MM.1S (cell line): ENCODE results near the gene DLX1.
A peak's percentile ranks its signal among the peaks of the same experiment; 100 is the strongest.
"Not testable (repeated sequence)": the region's sequence is repeated elsewhere in the genome, so short reads cannot be mapped to it uniquely, and the experiment has no call there.

Experiments
- DNase-seq: peaks from one replicate; pipeline ENCODE4 v3.0.0-alpha.2; 2015
- H2AFZ ChIP-seq: fragments of 300-600 bp; sonication (generic); 2 replicates; pipeline ENCODE4 v1.6.0; 2016; ENCODE audit warnings: antibody characterized with exemption, low read length
- H3F3A ChIP-seq: fragments of 300-600 bp; sonication (generic); 2 replicates; pipeline ENCODE4 v1.6.1; 2016; ENCODE audit warnings: mild to moderate bottlenecking, antibody characterized with exemption, low read length, moderate library complexity, mixed read lengths; ENCODE audit not compliant: insufficient read depth
- H3K27ac ChIP-seq: fragments of 300-600 bp; sonication (generic); 2 replicates; pipeline ENCODE4 v1.5.1; 2016; ENCODE audit warnings: mild to moderate bottlenecking, low read length
- H3K27me3 ChIP-seq: fragments of 300-600 bp; sonication (generic); replicated peaks from 2 replicates; pipeline ENCODE4 v1.6.0; 2016; ENCODE audit warnings: low read length; ENCODE audit not compliant: insufficient read depth
- H3K36me3 ChIP-seq: fragments of 300-600 bp; sonication (generic); replicated peaks from 2 replicates; pipeline ENCODE4 v1.6.1; 2016; ENCODE audit warnings: mild to moderate bottlenecking, low read length, mixed read lengths; ENCODE audit not compliant: insufficient read depth
- H3K4me1 ChIP-seq: fragments of 300-600 bp; sonication (generic); 2 replicates; pipeline ENCODE4 v1.6.1; 2016; ENCODE audit warnings: low read length, mixed read lengths
- H3K4me2 ChIP-seq: fragments of 300-600 bp; sonication (generic); 2 replicates; pipeline ENCODE4 v1.6.0; 2016; ENCODE audit warnings: low read depth, low read length
- H3K4me3 ChIP-seq: fragments of 300-600 bp; sonication (generic); 2 replicates; pipeline ENCODE4 v1.5.1; 2016; ENCODE audit warnings: low read length, mixed read lengths
- H3K79me2 ChIP-seq: fragments of 300-600 bp; sonication (generic); 2 replicates; pipeline ENCODE4 v1.6.1; 2016; ENCODE audit warnings: mixed run types, low read length, mixed read lengths
- H3K9ac ChIP-seq: fragments of 300-600 bp; sonication (generic); 2 replicates; pipeline ENCODE4 v1.6.1; 2016; ENCODE audit warnings: low read length, mixed read lengths
- H3K9me2 ChIP-seq: fragments of 300-600 bp; sonication (generic); replicated peaks from 2 replicates; pipeline ENCODE4 v1.6.1; 2016; ENCODE audit warnings: mild to moderate bottlenecking, low read length, mixed read lengths; ENCODE audit not compliant: insufficient read depth
- H3K9me3 ChIP-seq: fragments of 300-600 bp; sonication (generic); replicated peaks from 2 replicates; pipeline ENCODE4 v1.6.1; 2016; ENCODE audit warnings: mild to moderate bottlenecking, low read length, mixed read lengths; ENCODE audit not compliant: insufficient read depth
- H4K20me1 ChIP-seq: fragments of 300-600 bp; sonication (generic); 2 replicates; pipeline ENCODE4 v1.6.1; 2016; ENCODE audit warnings: mild to moderate bottlenecking, low read length, moderate library complexity, mixed read lengths; ENCODE audit not compliant: insufficient read depth
- EZH2 ChIP-seq: fragments of 300-600 bp; sonication (generic); optimal IDR thresholded peaks from 2 replicates; pipeline ENCODE3; 2017; ENCODE audit warnings: low read depth, mild to moderate bottlenecking, antibody characterized with exemption, low read length, mixed read lengths
- EZH2phosphoT487 ChIP-seq: fragments of 300-600 bp; sonication (generic); IDR thresholded peaks from 2 replicates; pipeline ENCODE4 v1.6.1; 2018; ENCODE audit warnings: antibody characterized with exemption, low read length
- TF ChIP-seq, protein P1 (sequence below): fragments of 300-600 bp; sonication (generic); IDR thresholded peaks from 2 replicates; pipeline ENCODE4 v1.5.1; 2016; ENCODE audit warnings: antibody characterized with exemption, low read length, mixed read lengths

The DLX1 gene

GRCh38 chr2:172113617-172114016 is 28.3 kb downstream of the DLX1 start:
- no peak for DNase-seq
- H3K9ac ChIP-seq = no peak overlapping the region
- no peaks in the 10 kb centered on the region for H3K9me3 ChIP-seq

DNA sequence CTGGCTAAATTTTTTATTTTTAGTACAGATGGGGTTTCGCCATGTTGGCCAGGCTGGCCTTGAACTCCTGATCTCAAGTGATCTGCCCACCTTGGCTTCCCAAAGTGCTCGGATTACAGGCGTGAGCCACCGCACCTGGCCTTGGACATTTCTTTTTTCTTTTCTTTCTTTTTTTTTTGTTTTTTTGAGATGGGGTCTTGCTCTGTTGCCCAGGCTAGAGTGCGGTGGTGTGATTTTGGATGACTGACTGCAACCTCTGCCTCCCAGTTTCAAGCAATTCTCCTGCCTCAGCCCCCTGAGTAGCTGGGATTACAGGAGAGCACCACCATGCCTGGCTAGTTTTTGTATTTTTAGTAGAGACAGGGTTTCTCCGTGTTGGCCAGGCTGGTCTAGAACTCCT is 28.9 kb downstream of the DLX1 start:
- H4K20me1 ChIP-seq, H3K36me3 ChIP-seq, H3K9me2 ChIP-seq, H3K9me3 ChIP-seq, H3K4me1 ChIP-seq, H3K4me3 ChIP-seq, H3K9ac ChIP-seq, H2AFZ ChIP-seq, H3K4me2 ChIP-seq, H3K79me2 ChIP-seq, H3F3A ChIP-seq, H3K27me3 ChIP-seq, DNase-seq, H3K27ac ChIP-seq: not testable (repeated sequence)

More at GRCh38 chr2:172113617-172114016, 28.3 kb downstream of the DLX1 start:
- no peak overlapping the region for H2AFZ ChIP-seq
- TF ChIP-seq EZH2 (no peak), EZH2phosphoT487 (no peak)
- TF ChIP-seq, protein P1, sequence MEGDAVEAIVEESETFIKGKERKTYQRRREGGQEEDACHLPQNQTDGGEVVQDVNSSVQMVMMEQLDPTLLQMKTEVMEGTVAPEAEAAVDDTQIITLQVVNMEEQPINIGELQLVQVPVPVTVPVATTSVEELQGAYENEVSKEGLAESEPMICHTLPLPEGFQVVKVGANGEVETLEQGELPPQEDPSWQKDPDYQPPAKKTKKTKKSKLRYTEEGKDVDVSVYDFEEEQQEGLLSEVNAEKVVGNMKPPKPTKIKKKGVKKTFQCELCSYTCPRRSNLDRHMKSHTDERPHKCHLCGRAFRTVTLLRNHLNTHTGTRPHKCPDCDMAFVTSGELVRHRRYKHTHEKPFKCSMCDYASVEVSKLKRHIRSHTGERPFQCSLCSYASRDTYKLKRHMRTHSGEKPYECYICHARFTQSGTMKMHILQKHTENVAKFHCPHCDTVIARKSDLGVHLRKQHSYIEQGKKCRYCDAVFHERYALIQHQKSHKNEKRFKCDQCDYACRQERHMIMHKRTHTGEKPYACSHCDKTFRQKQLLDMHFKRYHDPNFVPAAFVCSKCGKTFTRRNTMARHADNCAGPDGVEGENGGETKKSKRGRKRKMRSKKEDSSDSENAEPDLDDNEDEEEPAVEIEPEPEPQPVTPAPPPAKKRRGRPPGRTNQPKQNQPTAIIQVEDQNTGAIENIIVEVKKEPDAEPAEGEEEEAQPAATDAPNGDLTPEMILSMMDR = peak; percentile 27
- no peak overlapping the region for H3K4me3 ChIP-seq
- H3K27ac ChIP-seq = no peak overlapping the region
- no peaks in the 10 kb centered on the region for H3K9me2 ChIP-seq
- no peaks in the 10 kb centered on the region for H3K79me2 ChIP-seq
- H3K27me3 ChIP-seq = no peaks in the 10 kb centered on the region
- no peak overlapping the region for H3K4me2 ChIP-seq
- no peaks in the 10 kb centered on the region for H3K36me3 ChIP-seq
- no peaks in the 10 kb centered on the region for H3F3A ChIP-seq
- H4K20me1 ChIP-seq = no peaks in the 10 kb centered on the region
- H3K4me1 ChIP-seq = no peaks in the 10 kb centered on the region

- Histone ChIP-seq H3K36me3 (no peaks in the 10 kb centered on the region), H3K27me3 (no peaks in the 10 kb centered on the region), H3K27ac (no peak overlapping the region), H3K4me2 (no peak overlapping the region), H3K9me3 (no peaks in the 10 kb centered on the region), H3K79me2 (no peaks in the 10 kb centered on the region), H2AFZ (no peak overlapping the region), H3K9ac (no peak overlapping the region), H3K4me3 (no peak overlapping the region), H4K20me1 (no peaks in the 10 kb centered on the region), H3F3A (no peaks in the 10 kb centered on the region), H3K9me2 (no peaks in the 10 kb centered on the region), H3K4me1 (no peaks in the 10 kb centered on the region)
- TF ChIP-seq EZH2 (no peak), EZH2phosphoT487 (no peak)
- TF ChIP-seq, protein P1 = no peak
- no peak for DNase-seq
Measured at GRCh38 chr2:172114579-172114978, 29.3 kb downstream of the DLX1 start.

GRCh38 chr2:172116107-172116506 is 30.8 kb downstream of the DLX1 start:
- no peak for DNase-seq
- Histone ChIP-seq H3K27ac (no peak overlapping the region), H3K4me3 (no peak overlapping the region), H4K20me1 (no peaks in the 10 kb centered on the region), H3K4me1 (no peaks in the 10 kb centered on the region), H3K4me2 (no peak overlapping the region), H2AFZ (no peak overlapping the region), H3K79me2 (no peaks in the 10 kb centered on the region), H3K9me3 (no peaks in the 10 kb centered on the region), H3K36me3 (no peaks in the 10 kb centered on the region), H3K27me3 (no peaks in the 10 kb centered on the region), H3K9me2 (no peaks in the 10 kb centered on the region), H3F3A (no peaks in the 10 kb centered on the region), H3K9ac (no peak overlapping the region)
- TF ChIP-seq EZH2 = no peak
- TF ChIP-seq, protein P1 = no peak
- no peak for TF ChIP-seq EZH2phosphoT487
